HG03039 (cell line): ENCODE results near the gene PTPRN2.

ENCODE experiments used
- ATAC-seq: cut with Tn5 transposase; IDR thresholded peaks from one replicate; pipeline ENCODE4 v1.9.1; 2021; ENCODE audit warnings: mild to moderate bottlenecking, moderate library complexity; ENCODE audit not compliant: unreplicated experiment

PTPRN2 gene

DNA sequence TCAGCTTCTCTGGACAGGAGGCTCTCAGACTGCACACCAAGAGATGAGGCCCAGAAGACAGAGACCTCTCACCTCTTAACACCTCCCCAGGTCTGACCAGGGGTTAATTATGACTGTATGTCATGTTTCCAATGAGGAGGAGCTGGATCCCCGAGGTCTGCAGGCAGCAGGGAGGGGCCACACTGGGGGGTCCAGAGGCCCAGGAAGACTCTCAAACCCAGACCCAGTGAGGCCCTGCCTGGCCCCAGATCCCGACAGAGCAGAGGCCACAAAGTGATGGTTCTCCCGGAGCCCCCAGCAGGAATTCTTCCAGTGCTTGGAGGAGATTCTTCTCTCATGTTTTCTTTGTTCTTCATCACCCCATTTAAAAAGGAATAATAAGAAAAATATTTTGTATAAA, 28.8 kb downstream of the PTPRN2 start:
- no peak for ATAC-seq

GRCh38 chr7:158557441-158557755, 30.2 kb downstream of the PTPRN2 start:
- no peak for ATAC-seq

DNA sequence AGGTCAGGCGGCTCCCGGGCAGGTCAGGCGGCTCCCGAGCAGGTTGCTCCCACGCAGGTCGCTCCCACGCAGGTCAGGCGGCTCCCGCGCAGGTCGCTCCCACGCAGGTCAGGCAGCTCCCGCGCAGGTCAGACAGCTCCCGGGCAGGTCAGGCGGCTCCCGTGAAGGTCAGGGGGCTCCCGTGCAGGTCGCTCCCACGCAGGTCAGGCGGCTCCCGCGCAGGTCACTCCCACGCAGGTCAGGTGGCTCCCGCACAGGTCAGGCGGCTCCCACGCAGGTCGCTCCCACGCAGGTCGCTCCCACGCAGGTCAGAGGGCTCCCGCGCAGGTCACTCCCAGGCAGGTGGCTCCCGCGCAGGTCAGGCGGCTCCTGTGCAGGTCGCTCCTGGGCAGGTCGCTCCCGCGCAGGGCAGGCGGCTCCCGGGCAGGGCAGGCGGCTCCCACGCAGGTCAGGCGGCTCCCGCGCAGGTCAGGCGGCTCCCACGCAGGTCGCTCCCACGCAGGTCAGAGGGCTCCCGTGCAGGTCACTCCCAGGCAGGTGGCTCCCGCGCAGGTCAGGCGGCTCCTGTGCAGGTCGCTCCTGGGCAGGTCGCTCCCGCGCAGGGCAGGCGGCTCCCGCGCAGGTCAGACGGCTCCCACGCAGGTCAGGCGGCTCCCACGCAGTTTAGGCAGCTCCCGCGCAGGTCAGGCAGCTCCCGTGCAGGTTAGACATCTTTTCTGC, 30.7 kb downstream of the PTPRN2 start:
- no peak for ATAC-seq

DNA sequence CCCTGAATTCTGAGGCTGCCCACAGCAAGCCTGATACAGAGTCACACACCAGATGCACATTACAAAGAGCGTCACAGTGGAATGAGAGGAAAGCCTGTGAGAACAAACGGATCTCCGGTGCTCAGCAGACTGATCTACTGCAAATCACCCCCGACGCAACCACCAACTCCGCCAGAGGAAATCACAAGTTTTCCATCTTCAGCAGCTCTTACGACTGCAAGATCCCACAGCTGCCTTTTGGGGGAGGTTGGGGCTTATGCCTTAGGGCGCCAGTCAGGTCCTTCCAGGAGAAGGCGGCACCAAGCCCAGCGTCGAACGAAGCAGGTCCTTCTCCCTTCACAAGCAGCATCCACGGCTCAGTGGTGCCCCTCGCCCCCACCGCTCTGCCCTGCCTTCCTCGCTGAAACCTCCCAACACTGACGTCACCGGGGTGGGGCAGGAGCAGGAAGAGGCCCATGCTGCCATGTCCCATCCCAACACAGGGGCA, 32.5 kb downstream of the PTPRN2 start:
- ATAC-seq = no peak

DNA sequence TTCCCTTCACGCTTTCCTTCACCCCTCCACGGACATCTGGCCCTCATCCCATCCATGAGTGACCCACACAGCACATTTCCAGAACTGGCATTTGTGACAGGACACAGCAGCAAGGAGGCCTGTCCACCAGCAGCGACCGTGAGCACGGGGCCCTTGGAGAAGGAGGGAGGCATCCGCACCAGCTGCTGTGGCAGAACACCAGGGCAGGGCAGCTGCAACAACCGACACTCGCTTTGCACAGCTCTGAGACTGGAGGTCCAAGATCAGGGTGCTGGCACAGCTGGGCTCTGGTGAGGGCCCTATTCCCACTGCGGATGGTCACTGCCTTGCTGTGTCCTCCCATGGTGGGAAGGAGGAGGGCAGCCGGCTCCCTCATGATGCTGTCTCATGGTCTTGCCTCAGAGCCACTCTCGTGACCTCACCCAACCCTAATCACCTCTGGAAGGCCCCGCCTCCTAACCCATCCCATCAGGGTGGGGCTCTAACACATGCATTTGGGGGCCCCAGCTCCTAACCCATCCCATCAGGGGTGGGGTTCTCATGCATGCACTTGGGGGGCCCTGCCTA, 36.7 kb downstream of the PTPRN2 start:
- ATAC-seq = no peak

GRCh38 chr7:158550394-158550700, 37.3 kb downstream of the PTPRN2 start:
- no peak for ATAC-seq

DNA sequence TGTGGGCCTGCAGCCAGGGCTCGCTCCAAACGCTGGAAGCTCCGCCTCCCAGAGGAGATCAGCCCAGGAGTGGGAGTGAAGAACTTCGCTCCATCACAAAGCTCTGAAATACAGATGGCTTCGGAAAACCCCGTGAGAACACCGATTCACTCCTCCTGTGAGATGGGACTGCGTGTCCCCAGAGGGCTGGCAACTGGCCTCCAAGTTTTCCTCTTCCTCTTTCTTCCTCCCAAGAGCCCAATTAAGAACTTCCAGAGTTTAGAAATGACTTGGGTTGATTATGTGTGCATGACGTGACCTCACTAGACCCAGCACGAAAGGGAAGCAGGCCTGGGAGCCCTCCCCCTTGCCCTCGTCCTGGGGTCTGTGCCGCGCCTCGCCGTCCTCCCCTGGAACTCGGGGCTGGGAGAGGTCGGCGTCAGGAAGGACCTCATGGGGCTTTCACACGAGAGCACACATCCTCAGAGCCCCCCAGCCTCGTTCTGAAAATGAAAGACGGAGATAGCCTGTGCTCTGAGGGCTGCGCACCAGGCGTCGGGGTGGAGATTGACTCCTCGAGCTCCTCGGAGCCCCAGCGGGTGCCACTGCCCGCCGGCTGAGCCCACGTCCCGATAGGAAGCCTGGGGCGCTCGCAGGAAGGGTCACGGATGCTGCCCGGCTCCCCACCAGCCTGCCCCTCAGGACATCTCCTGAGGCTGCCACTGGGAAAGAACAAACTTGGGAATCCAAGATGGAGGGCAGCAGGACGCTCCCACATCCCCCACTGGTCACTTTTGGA, 37.8 kb downstream of the PTPRN2 start:
- ATAC-seq = no peak

GRCh38 chr7:158549176-158549615, 38.4 kb downstream of the PTPRN2 start:
- ATAC-seq = no peak

DNA sequence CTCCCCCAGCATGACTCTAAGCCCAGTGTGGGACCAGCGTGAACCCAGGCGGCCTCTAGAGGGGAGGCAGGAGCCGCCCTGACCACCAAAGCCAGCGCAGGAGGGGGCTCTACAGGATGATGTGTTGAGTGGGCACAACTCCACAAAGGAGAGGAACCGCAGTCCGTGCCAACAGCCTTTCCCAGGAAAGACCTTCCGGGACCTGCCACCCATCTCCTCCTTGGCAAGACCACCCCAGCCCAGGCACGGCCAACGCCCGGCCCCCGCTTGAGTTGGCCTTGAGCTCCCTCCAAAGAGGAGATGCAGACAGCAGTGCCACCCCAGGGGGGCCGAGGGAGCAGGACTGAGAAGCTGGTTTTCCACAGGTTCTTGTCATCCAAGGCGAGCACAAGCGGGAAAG, 38.9 kb downstream of the PTPRN2 start:
- no peak for ATAC-seq

DNA sequence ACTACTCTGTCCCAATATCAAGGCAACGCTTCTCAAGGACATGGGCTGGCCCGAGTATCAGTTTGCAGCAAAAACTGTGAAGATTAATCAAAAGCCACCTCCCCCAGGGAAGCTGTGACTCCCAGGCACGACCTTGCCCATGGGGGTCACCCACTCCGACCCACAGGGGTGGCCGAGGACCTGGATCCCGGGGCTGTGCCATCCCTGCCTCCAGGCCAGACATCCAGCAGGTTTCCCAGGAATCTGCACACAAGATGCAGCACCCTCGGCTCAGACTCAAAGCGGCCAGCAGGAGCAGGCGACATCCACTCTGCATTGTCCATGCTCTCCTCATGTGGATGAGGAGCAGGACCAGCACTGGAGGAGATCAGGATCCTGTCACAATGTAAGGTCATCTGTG, 39.8 kb downstream of the PTPRN2 start:
- no peak for ATAC-seq

DNA sequence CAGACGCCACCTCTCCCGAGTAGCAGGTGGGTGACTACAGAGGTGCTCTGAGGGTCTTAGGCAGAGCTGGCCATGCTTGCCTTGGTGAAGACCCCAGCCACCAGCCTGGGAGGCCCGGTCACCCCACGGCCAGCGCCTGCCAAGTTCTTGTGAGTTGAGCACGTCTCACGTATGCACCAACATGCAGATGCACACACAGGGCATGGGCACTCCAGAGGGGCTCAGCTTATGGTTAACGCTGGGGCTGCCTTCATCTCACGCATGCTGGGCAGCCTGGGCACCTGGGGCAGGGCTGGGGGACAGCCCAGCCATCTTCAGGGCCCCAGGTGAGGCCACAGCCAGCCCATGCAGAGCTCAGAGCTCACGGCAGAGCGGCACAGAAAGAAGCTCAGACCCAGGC, 41.0 kb downstream of the PTPRN2 start:
- no peak for ATAC-seq

DNA sequence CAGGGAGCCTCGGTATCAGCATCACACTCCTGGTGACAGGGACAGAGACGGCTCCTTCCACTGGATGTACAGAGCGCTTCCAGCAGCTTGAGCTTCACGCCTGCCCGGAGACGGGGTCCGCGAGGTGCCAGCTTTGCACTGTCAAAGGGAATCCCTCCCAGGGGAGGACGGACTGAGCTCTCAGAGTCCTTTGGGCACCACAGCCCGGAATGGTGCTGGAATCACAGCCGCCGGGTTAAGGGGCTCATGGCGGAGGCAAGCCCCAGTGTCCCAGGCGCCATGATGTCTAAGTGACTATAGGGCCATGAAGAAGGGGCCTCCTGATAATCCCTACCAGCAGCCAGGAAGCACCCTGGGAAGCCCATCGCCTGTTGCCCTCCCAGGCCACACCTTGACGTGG, 41.4 kb downstream of the PTPRN2 start:
- no peak for ATAC-seq

GRCh38 chr7:158544708-158545107, 42.9 kb downstream of the PTPRN2 start:
- no peak for ATAC-seq

GRCh38 chr7:158543840-158544239, 43.8 kb downstream of the PTPRN2 start:
- no peak for ATAC-seq

GRCh38 chr7:158542651-158543566, 44.7 kb downstream of the PTPRN2 start:
- ATAC-seq = no peak

GRCh38 chr7:158541346-158542010, 46.1 kb downstream of the PTPRN2 start:
- no peak for ATAC-seq

- no peak for ATAC-seq
Measured at GRCh38 chr7:158539711-158540146, 47.9 kb downstream of the PTPRN2 start.

- ATAC-seq = no peak
Measured at GRCh38 chr7:158538156-158538946, 49.3 kb downstream of the PTPRN2 start.

- no peak for ATAC-seq
Measured at GRCh38 chr7:158537516-158537882, 50.1 kb downstream of the PTPRN2 start.
